GM06990 (cell line): ENCODE results near the gene HEY2.

Source experiments
- DNase-seq: peaks from one replicate; pipeline ENCODE4 v3.0.0-alpha.2; 2011; ENCODE audit not compliant: insufficient read length; ENCODE audit errors: extremely low read depth
- H3K27me3 ChIP-seq: replicated peaks from 2 replicates; pipeline ENCODE4 v1.6.0; 2011; ENCODE audit warnings: low read length; ENCODE audit not compliant: control insufficient read depth, insufficient read depth
- H3K36me3 ChIP-seq: 2 replicates; pipeline ENCODE4 v1.5.1; 2011; ENCODE audit warnings: low read length; ENCODE audit not compliant: control insufficient read depth, insufficient read depth
- H3K4me3 ChIP-seq: replicated peaks from 2 replicates; pipeline ENCODE4 v1.5.1; 2011; ENCODE audit warnings: low read depth, mild to moderate bottlenecking, control low read depth, low read length
- CTCF ChIP-seq: IDR thresholded peaks from 2 replicates; pipeline ENCODE4 v1.5.1; 2011; ENCODE audit warnings: low read length, control low read depth, mild to moderate bottlenecking, inconsistent platforms; ENCODE audit not compliant: insufficient read depth, poor library complexity, severe bottlenecking

Gene HEY2

GRCh38 chr6:125808591-125808990 is 59.2 kb downstream of the HEY2 start:
- Histone ChIP-seq H3K36me3 (no peaks in the 10 kb centered on the region; the same call in 1 of the 2 replicates), H3K27me3 (no peaks in the 10 kb centered on the region), H3K4me3 (no peak overlapping the region)
- no peak for TF ChIP-seq CTCF
- no peak for DNase-seq

- no peaks in the 10 kb centered on the region; the same call in 1 of the 2 replicates for H3K36me3 ChIP-seq
- no peak overlapping the region for H3K4me3 ChIP-seq
- no peaks in the 10 kb centered on the region for H3K27me3 ChIP-seq
- TF ChIP-seq CTCF, result no peak
- no peak for DNase-seq
These were observed 60.2 kb downstream of the HEY2 start for GRCh38 chr6:125809570-125810170.

GRCh38 chr6:125810445-125810844 is 61.0 kb downstream of the HEY2 start:
- DNase-seq, result no peak
- Histone ChIP-seq H3K36me3 (no peaks in the 10 kb centered on the region; the same call in 1 of the 2 replicates), H3K4me3 (no peak overlapping the region), H3K27me3 (no peaks in the 10 kb centered on the region)
- TF ChIP-seq CTCF, result no peak
